ENCODE data around the gene MSL2.
"Not testable (repeated sequence)": the region's sequence is repeated elsewhere in the genome, so short reads cannot be mapped to it uniquely, and the experiment has no call there.

The MSL2 gene

GRCh38 chr3:136193278-136194054 is 2.7 kb downstream of the MSL2 start:
- no peak for DNase-seq (ENCODE audit: low read depth in 1 of 2, low spot score in 1 of 2)

DNA sequence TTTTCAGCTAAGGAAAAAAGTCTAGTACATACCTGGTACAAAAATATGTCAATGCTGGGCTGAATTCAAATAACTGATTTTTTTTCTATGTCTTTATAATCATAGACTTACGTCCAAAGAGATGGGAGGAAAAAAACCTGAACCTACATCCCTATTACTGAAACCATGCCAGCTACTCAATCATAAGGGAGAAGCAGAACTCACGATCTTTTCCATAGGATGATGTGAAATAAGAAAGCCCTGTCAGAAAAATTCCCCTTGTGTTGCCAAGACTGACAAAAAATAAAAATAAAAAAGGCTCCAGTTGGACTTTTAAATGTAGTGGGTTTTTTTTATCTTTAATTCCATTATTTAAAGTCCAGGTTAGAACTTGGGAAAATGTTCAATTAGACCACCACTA is 3.3 kb downstream of the MSL2 start:
- no peak for DNase-seq (ENCODE audit: low read depth in 1 of 2, low spot score in 1 of 2)

GRCh38 chr3:136192195-136192594 is 3.9 kb downstream of the MSL2 start:
- not testable (repeated sequence) for DNase-seq (ENCODE audit: low read depth in 1 of 2, low spot score in 1 of 2)

- no peak for DNase-seq (ENCODE audit: low read depth in 1 of 2, low spot score in 1 of 2)
Observed at GRCh38 chr3:136189859-136190617, 6.1 kb downstream of the MSL2 start.

DNA sequence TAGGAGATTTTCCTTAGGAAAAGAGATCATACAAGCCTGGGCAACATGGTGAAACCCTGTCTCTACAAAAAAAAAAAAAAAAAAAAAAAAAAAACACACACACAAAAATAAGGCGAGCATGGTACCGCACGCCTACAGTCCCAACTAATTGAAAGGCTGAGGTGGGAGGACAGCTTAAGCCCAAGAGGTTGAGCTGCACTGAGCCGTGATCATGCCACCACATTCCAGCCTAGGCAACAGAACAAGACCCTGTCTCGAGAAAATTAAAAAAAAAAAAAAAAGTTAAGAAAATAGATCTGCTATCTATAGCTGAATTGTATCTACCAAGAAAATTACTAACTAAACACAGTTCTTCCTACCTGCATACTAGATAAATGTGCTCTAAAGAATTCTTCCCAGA is 7.1 kb downstream of the MSL2 start:
- DNase-seq (ENCODE audit: low read depth in 1 of 2, low spot score in 1 of 2): no peak

DNA sequence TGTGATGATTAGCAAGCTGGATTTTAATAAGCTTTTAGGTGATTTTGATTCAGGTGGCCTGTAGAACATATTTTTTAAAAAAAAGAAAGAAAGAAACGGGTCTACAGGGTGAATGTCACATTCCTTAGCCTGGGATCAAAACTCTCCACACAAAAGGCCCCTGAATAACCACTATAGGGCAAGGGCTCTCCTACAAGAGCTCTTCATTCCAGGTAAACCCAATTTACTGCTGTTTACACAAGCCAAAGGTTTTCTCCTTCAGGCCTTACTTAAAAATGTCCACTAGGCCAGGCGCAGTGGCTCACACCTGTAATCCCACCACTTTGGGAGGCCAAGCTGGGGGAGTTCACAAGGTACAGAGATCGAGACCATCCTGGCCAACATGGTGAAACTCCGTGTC is 8.3 kb downstream of the MSL2 start:
- DNase-seq (ENCODE audit: low read depth in 1 of 2, low spot score in 1 of 2): no peak

- DNase-seq (ENCODE audit: low read depth in 1 of 2, low spot score in 1 of 2): no peak
Observed at GRCh38 chr3:136186846-136187245, 9.3 kb downstream of the MSL2 start.

DNA sequence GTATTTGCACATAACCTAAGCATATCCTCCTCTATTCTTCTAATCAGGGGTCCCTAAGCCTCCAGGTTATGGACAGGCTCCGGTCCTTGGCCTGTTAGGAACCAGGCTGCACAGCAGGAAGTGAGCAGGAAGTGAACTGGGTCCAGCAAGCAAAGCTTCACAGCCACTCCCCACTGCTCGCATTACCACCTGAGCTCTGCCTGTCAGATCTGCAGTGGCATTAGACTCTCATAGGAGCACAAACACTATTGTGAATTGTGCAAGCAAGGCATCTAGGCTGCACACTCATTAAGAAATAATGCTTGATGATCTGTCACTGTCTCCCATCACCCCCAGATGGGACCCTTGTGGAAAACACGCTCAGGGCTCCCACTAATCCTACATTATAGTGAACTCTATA is 9.8 kb downstream of the MSL2 start:
- DNase-seq (ENCODE audit: low read depth in 1 of 2, low spot score in 1 of 2): no peak

DNA sequence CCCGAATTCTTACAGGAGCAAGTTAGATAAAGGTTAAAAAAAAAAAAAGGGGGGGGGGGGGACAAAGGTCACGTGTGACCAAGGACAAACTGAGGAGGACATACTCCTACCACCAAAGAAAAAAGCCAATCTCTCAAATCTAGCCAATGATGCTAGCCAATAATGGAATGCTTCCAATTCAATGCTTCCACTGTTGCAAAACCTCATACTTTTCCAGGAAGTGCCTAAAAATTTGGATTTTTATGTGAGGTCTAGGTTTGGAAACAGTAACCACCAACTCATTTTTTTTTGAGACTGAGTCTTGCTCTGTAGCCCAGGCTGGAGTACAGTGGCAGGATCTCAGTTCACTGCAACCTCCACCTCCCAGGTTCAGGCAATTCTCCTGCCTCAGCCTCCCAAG is 11.4 kb downstream of the MSL2 start:
- DNase-seq (ENCODE audit: low read depth in 1 of 2, low spot score in 1 of 2): no peak

DNA sequence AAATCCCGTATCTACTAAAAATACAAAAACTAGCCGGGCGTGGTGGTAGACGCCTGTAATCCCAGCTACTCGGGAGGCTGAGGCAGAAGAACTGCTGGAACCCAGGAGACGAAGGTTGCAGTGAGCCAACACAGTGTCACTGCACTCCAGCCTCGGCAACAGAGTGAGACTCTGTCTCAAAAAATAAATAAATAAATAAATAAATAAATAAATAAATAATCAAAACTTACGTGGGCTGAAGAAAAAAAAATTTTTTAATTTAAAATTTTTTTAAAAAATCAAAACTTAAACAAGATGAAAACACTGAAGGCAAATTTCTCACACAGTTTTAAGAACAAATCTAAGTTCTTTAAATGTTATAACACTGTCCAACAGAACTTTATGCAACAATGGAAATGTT is 14.4 kb downstream of the MSL2 start:
- DNase-seq (ENCODE audit: low read depth in 1 of 2, low spot score in 1 of 2): no peak

GRCh38 chr3:136177876-136178275 is 18.3 kb downstream of the MSL2 start:
- DNase-seq (ENCODE audit: low read depth in 1 of 2, low spot score in 1 of 2): no peak

- no peak for DNase-seq (ENCODE audit: low read depth in 1 of 2, low spot score in 1 of 2)
Observed at GRCh38 chr3:136173939-136174490, 22.1 kb downstream of the MSL2 start.

- DNase-seq (ENCODE audit: low read depth in 1 of 2, low spot score in 1 of 2): no peak
Observed at GRCh38 chr3:136171097-136171542, 25.0 kb downstream of the MSL2 start.

GRCh38 chr3:136168236-136168635 is 27.9 kb downstream of the MSL2 start:
- not testable (repeated sequence) for DNase-seq (ENCODE audit: low read depth in 1 of 2, low spot score in 1 of 2)

GRCh38 chr3:136166507-136166906 is 29.6 kb downstream of the MSL2 start:
- no peak for DNase-seq (ENCODE audit: low read depth in 1 of 2, low spot score in 1 of 2)

- not testable (repeated sequence) for DNase-seq (ENCODE audit: low read depth in 1 of 2, low spot score in 1 of 2)
Observed at GRCh38 chr3:136163607-136164006, 32.5 kb downstream of the MSL2 start.

DNA sequence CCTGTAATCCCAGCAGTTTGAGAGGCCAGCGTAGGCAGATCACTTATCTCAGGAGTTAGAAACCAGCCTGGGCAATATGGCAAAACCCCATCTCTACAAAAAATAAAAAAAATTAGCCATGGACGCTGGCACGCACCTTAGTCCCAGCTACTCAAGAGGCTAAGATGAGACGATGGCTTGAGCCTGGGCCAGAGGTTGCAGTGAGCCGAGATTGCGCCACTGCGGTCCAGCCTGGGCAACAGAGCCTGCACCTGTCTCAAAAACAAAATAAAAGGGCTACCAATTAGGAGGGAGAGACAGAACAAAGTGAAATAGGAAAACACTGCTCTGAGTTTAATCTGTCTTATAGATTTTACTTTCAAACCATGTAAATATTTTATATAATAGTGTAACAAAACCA is 33.8 kb downstream of the MSL2 start:
- DNase-seq (ENCODE audit: low read depth in 1 of 2, low spot score in 1 of 2): no peak

- DNase-seq (ENCODE audit: low read depth in 1 of 2, low spot score in 1 of 2): no peak
Observed at GRCh38 chr3:136161516-136161915, 34.6 kb downstream of the MSL2 start.

DNA sequence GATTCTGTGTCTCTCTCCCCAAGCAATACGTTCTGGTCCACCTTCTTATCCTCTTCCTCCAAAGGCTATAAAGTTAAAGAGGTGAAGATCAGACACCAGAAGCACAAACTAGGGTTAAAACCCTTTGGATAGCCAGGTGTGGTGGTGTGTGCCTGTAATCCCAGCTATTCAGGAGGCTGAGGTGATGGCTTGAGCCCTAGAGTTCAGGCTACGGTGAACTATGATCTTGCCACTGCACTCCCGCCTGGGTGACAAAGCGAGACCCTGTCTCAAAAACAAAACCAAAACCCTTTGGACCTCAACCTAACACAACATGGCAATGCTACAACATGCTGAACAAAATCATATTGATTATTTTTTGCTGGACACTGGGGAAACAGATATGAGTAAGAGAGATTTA is 43.2 kb downstream of the MSL2 start:
- no peak for DNase-seq (ENCODE audit: low read depth in 1 of 2, low spot score in 1 of 2)

DNA sequence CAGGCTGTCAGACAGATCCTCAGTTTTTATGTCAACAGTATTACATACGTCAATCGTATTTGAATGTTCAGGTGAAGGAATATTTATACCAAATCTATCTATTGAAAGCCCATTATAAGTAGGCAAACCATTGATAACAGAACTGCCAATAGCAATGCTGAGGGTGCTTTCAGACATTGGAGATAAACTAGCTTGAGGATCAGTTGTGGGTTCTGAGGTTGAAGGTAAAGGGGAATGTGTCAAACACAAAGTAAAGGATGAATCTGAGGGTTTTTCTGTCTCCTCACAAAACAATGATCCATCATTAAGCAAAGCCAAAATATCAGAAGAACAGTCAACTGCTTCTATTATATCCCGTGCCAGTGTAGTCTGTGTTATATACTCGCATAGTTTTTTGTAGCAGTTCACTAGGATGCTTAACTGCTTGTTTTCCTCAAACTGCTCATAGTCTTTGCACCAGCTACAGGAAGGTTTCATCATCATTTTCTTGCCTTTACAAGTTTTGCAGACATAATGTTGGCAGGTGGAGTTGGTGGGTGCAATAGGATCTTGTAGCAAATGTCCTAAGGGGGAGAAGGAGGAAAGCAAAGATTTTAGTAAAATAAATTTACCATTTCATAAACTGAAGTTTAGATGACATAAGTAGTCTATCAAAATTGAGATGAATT is 43.8 kb downstream of the MSL2 start:
- DNase-seq (ENCODE audit: low read depth in 1 of 2, low spot score in 1 of 2): no peak

GRCh38 chr3:136151219-136151618 is 44.9 kb downstream of the MSL2 start:
- no peak for DNase-seq (ENCODE audit: low read depth in 1 of 2, low spot score in 1 of 2)

DNA sequence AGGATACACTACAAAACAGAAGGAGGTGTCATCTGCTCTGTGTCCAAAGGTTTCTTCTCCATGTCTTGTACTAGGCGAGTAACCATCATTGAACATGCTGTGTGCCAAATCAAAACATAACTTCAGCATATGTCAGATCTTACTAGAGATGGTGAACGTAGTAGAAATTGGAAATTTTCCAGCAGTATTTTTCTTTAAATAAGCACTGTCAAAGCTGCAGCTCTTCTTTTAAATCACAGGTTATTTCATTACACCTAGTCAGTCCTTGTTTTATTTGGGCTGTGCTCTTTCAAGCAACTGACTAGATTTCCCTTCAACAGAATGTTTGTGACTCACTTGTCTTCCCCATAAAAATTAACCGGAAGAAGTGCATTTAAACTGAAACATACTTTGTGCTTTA is 46.5 kb downstream of the MSL2 start:
- no peak for DNase-seq (ENCODE audit: low read depth in 1 of 2, low spot score in 1 of 2)

Data from activated CD4-positive, alpha-beta T cell treated with anti-CD3 and anti-CD28 coated beads, Interleukin-2, amount 50 U/mL, for 24 hours (primary cell).